ENCODE data around the gene ADAMTS4. TPM values are rescaled to one million over a fixed set of nuclear protein-coding genes. Genes with fewer than 3 reads are reported as not detected.
A peak's percentile ranks its signal among the peaks of the same experiment; 100 is the strongest.

ADAMTS4 gene
- total RNA-seq, 1 experiment from 2014 or later, result 9.1 TPM

DNA sequence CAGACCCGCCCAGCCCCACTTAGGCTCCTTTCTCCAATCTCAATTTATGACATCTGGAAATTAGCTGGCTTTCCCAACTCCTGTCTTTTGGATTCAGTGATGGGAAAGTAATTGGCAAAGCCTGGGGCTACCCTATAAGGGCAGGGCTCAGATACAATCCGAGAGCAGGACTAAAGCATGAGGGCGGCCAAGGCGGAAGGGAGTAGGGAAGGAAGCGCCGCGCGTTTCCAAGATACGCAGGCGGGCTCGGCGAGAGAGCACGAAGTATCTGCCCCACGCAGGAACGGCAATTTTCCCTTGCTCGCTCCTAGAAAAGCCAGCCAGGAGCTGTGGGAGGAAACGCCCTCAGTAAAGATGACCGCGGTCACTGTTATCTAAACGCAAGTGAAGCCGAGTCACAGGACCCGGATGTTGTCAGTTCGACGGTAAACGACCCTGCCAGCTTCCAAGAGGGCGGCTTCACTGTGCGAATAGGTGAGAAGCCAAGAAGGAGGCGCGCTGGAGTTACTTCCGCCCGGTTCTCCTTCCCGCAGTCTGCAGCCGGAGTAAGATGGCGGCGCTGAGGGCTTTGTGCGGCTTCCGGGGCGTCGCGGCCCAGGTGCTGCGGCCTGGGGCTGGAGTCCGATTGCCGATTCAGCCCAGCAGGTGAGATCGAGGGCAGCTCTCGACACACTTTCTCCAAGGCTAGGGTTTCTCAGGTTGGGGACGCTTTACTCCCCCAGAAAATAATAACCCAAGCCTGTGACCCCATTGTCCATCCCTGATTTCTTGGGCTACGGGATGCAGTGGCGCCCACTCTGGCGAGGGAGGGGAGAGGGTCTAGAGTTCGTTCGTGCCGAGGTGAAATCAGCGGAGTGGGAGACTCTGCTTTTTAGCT is 3.2 kb upstream of the ADAMTS4 start, which contains the start of gene NDUFS2:
NDUFS2 (plus strand) TSS at position 532 of the 877 bp plus-strand sequence; CDS start at position 551, 19 bp downstream.
- H3K4me3 Mint-ChIP-seq, result peak within 1 kb of the TSS; percentile 91
- peak; percentile 97 for DNase-seq (ENCODE audit: low spot score)
- no peaks in the 10 kb centered on the region for H3K9me3 Mint-ChIP-seq
- H3K27me3 Mint-ChIP-seq (ENCODE audit: low read depth), result no peaks in the 10 kb centered on the region
- ChIA-PET POLR2A (interaction anchor here (0.6 to 2.2 kb wide), 8 partner anchors 8 to 188 kb away, joined by 3 to 8 read pairs (median 4); partner anchors contain the start of genes DEDD, F11R and TOMM40L), CTCF (interaction anchor here (0.6 to 3.4 kb wide), 13 partner anchors 8 to 238 kb away, joined by 3 to 40 read pairs (median 6); partner anchors contain the start of genes APOA2, B4GALT3, PPOX and TOMM40L)
- peak; percentile 80 for ATAC-seq
- H3K4me1 Mint-ChIP-seq, result peaks cover 59% of the 10 kb centered on the region
- peak within 1 kb of the TSS; percentile 96 for H3K27ac Mint-ChIP-seq
- peaks cover 30% of the 10 kb centered on the region for H3K36me3 Mint-ChIP-seq
- TF ChIP-seq, protein P1, sequence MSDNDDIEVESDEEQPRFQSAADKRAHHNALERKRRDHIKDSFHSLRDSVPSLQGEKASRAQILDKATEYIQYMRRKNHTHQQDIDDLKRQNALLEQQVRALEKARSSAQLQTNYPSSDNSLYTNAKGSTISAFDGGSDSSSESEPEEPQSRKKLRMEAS (CRISPR knock-in tag; IDR thresholded peaks at IDR 0.05), result no peak
- no peak for TF ChIP-seq ZNF671 (CRISPR knock-in tag; IDR thresholded peaks at IDR 0.05)
- TF ChIP-seq RELA (CRISPR knock-in tag; IDR thresholded peaks at IDR 0.05; ENCODE audit: borderline replicate concordance), result no peak
- peak; percentile 65; the same call in 1 of the 2 replicates for TF ChIP-seq FOXP1 (CRISPR knock-in tag; IDR thresholded peaks at IDR 0.05; ENCODE audit: borderline replicate concordance)
- TF ChIP-seq ESRRA (CRISPR knock-in tag; IDR thresholded peaks at IDR 0.05; ENCODE audit: borderline replicate concordance), result peak; percentile 77; the same call in 1 of the 2 replicates
- no peak for TF ChIP-seq ELF4 (CRISPR knock-in tag; IDR thresholded peaks at IDR 0.05; ENCODE audit: low read depth)
- TF ChIP-seq, protein P2, sequence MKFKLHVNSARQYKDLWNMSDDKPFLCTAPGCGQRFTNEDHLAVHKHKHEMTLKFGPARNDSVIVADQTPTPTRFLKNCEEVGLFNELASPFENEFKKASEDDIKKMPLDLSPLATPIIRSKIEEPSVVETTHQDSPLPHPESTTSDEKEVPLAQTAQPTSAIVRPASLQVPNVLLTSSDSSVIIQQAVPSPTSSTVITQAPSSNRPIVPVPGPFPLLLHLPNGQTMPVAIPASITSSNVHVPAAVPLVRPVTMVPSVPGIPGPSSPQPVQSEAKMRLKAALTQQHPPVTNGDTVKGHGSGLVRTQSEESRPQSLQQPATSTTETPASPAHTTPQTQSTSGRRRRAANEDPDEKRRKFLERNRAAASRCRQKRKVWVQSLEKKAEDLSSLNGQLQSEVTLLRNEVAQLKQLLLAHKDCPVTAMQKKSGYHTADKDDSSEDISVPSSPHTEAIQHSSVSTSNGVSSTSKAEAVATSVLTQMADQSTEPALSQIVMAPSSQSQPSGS (CRISPR knock-in tag; IDR thresholded peaks at IDR 0.05; ENCODE audit: borderline replicate concordance, low read depth), result no peak
- TF ChIP-seq, protein P3, sequence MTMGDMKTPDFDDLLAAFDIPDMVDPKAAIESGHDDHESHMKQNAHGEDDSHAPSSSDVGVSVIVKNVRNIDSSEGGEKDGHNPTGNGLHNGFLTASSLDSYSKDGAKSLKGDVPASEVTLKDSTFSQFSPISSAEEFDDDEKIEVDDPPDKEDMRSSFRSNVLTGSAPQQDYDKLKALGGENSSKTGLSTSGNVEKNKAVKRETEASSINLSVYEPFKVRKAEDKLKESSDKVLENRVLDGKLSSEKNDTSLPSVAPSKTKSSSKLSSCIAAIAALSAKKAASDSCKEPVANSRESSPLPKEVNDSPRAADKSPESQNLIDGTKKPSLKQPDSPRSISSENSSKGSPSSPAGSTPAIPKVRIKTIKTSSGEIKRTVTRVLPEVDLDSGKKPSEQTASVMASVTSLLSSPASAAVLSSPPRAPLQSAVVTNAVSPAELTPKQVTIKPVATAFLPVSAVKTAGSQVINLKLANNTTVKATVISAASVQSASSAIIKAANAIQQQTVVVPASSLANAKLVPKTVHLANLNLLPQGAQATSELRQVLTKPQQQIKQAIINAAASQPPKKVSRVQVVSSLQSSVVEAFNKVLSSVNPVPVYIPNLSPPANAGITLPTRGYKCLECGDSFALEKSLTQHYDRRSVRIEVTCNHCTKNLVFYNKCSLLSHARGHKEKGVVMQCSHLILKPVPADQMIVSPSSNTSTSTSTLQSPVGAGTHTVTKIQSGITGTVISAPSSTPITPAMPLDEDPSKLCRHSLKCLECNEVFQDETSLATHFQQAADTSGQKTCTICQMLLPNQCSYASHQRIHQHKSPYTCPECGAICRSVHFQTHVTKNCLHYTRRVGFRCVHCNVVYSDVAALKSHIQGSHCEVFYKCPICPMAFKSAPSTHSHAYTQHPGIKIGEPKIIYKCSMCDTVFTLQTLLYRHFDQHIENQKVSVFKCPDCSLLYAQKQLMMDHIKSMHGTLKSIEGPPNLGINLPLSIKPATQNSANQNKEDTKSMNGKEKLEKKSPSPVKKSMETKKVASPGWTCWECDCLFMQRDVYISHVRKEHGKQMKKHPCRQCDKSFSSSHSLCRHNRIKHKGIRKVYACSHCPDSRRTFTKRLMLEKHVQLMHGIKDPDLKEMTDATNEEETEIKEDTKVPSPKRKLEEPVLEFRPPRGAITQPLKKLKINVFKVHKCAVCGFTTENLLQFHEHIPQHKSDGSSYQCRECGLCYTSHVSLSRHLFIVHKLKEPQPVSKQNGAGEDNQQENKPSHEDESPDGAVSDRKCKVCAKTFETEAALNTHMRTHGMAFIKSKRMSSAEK (CRISPR knock-in tag; IDR thresholded peaks at IDR 0.05; ENCODE audit: borderline replicate concordance), result no peak
- no peak for TF ChIP-seq TCF7 (CRISPR knock-in tag; IDR thresholded peaks at IDR 0.05; ENCODE audit: low read depth)
- TF ChIP-seq ZNF138 (CRISPR knock-in tag; conservative IDR thresholded peaks at IDR 0.05), result no peak
- no peak for TF ChIP-seq FOXJ3 (CRISPR knock-in tag; IDR thresholded peaks at IDR 0.05; ENCODE audit: borderline replicate concordance)
- TF ChIP-seq GTF2I (CRISPR knock-in tag; conservative IDR thresholded peaks at IDR 0.05), result no peak
- TF ChIP-seq ZNF423 (CRISPR knock-in tag; IDR thresholded peaks at IDR 0.05), result no peak
- TF ChIP-seq ZNF219 (CRISPR knock-in tag; IDR thresholded peaks at IDR 0.05; ENCODE audit: borderline replicate concordance), result no peak
- peak; percentile 75; the same call in 1 of the 2 replicates for TF ChIP-seq MYBL2 (CRISPR knock-in tag; IDR thresholded peaks at IDR 0.05)
- TF ChIP-seq AR (CRISPR knock-in tag; IDR thresholded peaks at IDR 0.05), result no peak
- peak; percentile 83 for TF ChIP-seq GABPB1 (CRISPR knock-in tag; IDR thresholded peaks at IDR 0.05)
- peak; percentile 44; the same call in 1 of the 2 replicates for TF ChIP-seq USF1 (CRISPR knock-in tag; IDR thresholded peaks at IDR 0.05)
- peak; percentile 62; the same call in 1 of the 2 replicates for TF ChIP-seq FOXP4 (CRISPR knock-in tag; IDR thresholded peaks at IDR 0.05)
- TF ChIP-seq, protein P4, sequence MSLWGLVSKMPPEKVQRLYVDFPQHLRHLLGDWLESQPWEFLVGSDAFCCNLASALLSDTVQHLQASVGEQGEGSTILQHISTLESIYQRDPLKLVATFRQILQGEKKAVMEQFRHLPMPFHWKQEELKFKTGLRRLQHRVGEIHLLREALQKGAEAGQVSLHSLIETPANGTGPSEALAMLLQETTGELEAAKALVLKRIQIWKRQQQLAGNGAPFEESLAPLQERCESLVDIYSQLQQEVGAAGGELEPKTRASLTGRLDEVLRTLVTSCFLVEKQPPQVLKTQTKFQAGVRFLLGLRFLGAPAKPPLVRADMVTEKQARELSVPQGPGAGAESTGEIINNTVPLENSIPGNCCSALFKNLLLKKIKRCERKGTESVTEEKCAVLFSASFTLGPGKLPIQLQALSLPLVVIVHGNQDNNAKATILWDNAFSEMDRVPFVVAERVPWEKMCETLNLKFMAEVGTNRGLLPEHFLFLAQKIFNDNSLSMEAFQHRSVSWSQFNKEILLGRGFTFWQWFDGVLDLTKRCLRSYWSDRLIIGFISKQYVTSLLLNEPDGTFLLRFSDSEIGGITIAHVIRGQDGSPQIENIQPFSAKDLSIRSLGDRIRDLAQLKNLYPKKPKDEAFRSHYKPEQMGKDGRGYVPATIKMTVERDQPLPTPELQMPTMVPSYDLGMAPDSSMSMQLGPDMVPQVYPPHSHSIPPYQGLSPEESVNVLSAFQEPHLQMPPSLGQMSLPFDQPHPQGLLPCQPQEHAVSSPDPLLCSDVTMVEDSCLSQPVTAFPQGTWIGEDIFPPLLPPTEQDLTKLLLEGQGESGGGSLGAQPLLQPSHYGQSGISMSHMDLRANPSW (CRISPR knock-in tag; conservative IDR thresholded peaks at IDR 0.05; ENCODE audit: low read depth), result no peak
- TF ChIP-seq TEAD1 (CRISPR knock-in tag; IDR thresholded peaks at IDR 0.05), result peak; percentile 82
